Mesendoderm (in vitro differentiated cells): ENCODE data around the gene CCL25.
"Not testable (repeated sequence)": the region's sequence is repeated elsewhere in the genome, so short reads cannot be mapped to it uniquely, and the experiment has no call there.

Experiments used
- DNase-seq: peaks from one replicate; pipeline ENCODE4 v3.0.0; 2013
- H2AK5ac ChIP-seq: 2 replicates; pipeline ENCODE4 v1.6.1; 2013; ENCODE audit warnings: low read length, inconsistent platforms
- H2BK120ac ChIP-seq: 2 replicates; pipeline ENCODE4 v1.6.1; 2013; ENCODE audit warnings: low read depth, mild to moderate bottlenecking, low read length, moderate library complexity, mixed read lengths
- H2BK15ac ChIP-seq: replicated peaks from 2 replicates; pipeline ENCODE4 v1.6.1; 2013; ENCODE audit warnings: low read depth, mild to moderate bottlenecking, moderate library complexity
- H2BK5ac ChIP-seq: 2 replicates; pipeline ENCODE4 v1.6.1; 2013; ENCODE audit warnings: low read length, inconsistent platforms
- H3K18ac ChIP-seq: 2 replicates; pipeline ENCODE4 v1.6.1; 2013; ENCODE audit warnings: mild to moderate bottlenecking, low read length, mixed read lengths
- H3K23ac ChIP-seq: one replicate; pipeline ENCODE4 v1.6.1; 2013; ENCODE audit warnings: low read length
- H3K27ac ChIP-seq: 2 replicates; pipeline ENCODE4 v1.5.1; 2013; ENCODE audit warnings: low read depth, mild to moderate bottlenecking, inconsistent platforms, low read length, moderate library complexity
- H3K27me3 ChIP-seq: 2 replicates; pipeline ENCODE4 v1.6.1; 2013; ENCODE audit warnings: low read length, control low read depth, mild to moderate bottlenecking, inconsistent platforms; ENCODE audit not compliant: insufficient read depth, poor library complexity
- H3K36me3 ChIP-seq: 2 replicates; pipeline ENCODE4 v1.6.1; 2013; ENCODE audit warnings: low read length, inconsistent platforms; ENCODE audit not compliant: control insufficient read depth, insufficient read depth
- H3K4ac ChIP-seq: one replicate; pipeline ENCODE4 v1.6.1; 2013; ENCODE audit warnings: low read depth, mild to moderate bottlenecking, low read length, moderate library complexity
- H3K4me1 ChIP-seq: 2 replicates; pipeline ENCODE4 v1.6.1; 2013; ENCODE audit warnings: low read depth, low read length, inconsistent platforms; ENCODE audit not compliant: control insufficient read depth
- H3K4me2 ChIP-seq: 2 replicates; pipeline ENCODE4 v1.6.1; 2013; ENCODE audit warnings: low read length
- H3K4me3 ChIP-seq: 2 replicates; pipeline ENCODE4 v1.5.1; 2013; ENCODE audit warnings: mild to moderate bottlenecking, low read length
- H3K56ac ChIP-seq: one replicate; pipeline ENCODE4 v1.6.1; 2013; ENCODE audit warnings: low read length
- H3K79me1 ChIP-seq: 2 replicates; pipeline ENCODE4 v1.6.1; 2013; ENCODE audit warnings: low read length, inconsistent platforms
- H3K79me2 ChIP-seq: 2 replicates; pipeline ENCODE4 v1.6.1; 2013; ENCODE audit warnings: mild to moderate bottlenecking, low read length; ENCODE audit not compliant: control insufficient read depth, insufficient read depth
- H3K9ac ChIP-seq: 2 replicates; pipeline ENCODE4 v1.6.1; 2013; ENCODE audit warnings: low read length, inconsistent platforms
- H4K5ac ChIP-seq: one replicate; pipeline ENCODE4 v1.6.1; 2013; ENCODE audit warnings: low read length
- H4K8ac ChIP-seq: one replicate; pipeline ENCODE4 v1.6.1; 2013; ENCODE audit warnings: low read depth, mild to moderate bottlenecking, control low read depth, low read length, moderate library complexity
- WGBS: extraction: QIAGEN DNeasy Blood & Tissue Kit; methylation state at CpG from one replicate; pipeline ENCODE4 v1.1.7; 2013; ENCODE audit warnings: low lambda C conversion rate, missing lambda C conversion rate; ENCODE audit not compliant: insufficient coverage; ENCODE audit errors: extremely low coverage; 5-methylcytosine and 5-hydroxymethylcytosine counted together

CCL25 gene

GRCh38 chr19:8020681-8021080, 31.9 kb upstream of the CCL25 start:
- no peaks in the 10 kb centered on the region for H3K79me2 ChIP-seq
- no peak overlapping the region for H3K4ac ChIP-seq
- H3K4me2 ChIP-seq = no peak overlapping the region
- no peaks in the 10 kb centered on the region for H3K27me3 ChIP-seq
- H2BK120ac ChIP-seq = no peak overlapping the region
- H4K8ac ChIP-seq = no peak overlapping the region
- H2BK5ac ChIP-seq = no peak overlapping the region
- H3K9ac ChIP-seq = no peak overlapping the region
- H3K23ac ChIP-seq = no peak overlapping the region
- H3K56ac ChIP-seq = no peak overlapping the region
- peaks cover 2% of the 10 kb centered on the region for H3K4me1 ChIP-seq
- H3K27ac ChIP-seq = no peak overlapping the region
- no peak overlapping the region for H3K4me3 ChIP-seq
- no CpG with 5 or more reads among the region's 9 CpGs for WGBS
- no peaks in the 10 kb centered on the region for H3K79me1 ChIP-seq
- no peak overlapping the region for H3K18ac ChIP-seq
- H2BK15ac ChIP-seq = no peak overlapping the region
- no peak overlapping the region for H2AK5ac ChIP-seq
- no peaks in the 10 kb centered on the region for H3K36me3 ChIP-seq
- H4K5ac ChIP-seq = no peak overlapping the region
- no peak for DNase-seq

GRCh38 chr19:8021374-8021773, 31.2 kb upstream of the CCL25 start:
- H3K4me3 ChIP-seq = no peak overlapping the region
- no peak overlapping the region for H3K18ac ChIP-seq
- no peak overlapping the region for H2BK15ac ChIP-seq
- no peak overlapping the region for H3K23ac ChIP-seq
- peaks cover 2% of the 10 kb centered on the region for H3K4me1 ChIP-seq
- no peaks in the 10 kb centered on the region for H3K79me1 ChIP-seq
- no peaks in the 10 kb centered on the region for H3K36me3 ChIP-seq
- H3K79me2 ChIP-seq = no peaks in the 10 kb centered on the region
- no peak overlapping the region for H3K4me2 ChIP-seq
- no peak overlapping the region for H3K4ac ChIP-seq
- no peak overlapping the region for H2BK5ac ChIP-seq
- no peak overlapping the region for H2AK5ac ChIP-seq
- no peak overlapping the region for H3K56ac ChIP-seq
- DNase-seq = no peak
- H3K27me3 ChIP-seq = no peaks in the 10 kb centered on the region
- no peak overlapping the region for H3K27ac ChIP-seq
- no peak overlapping the region for H4K5ac ChIP-seq
- no peak overlapping the region for H4K8ac ChIP-seq
- H2BK120ac ChIP-seq = no peak overlapping the region
- H3K9ac ChIP-seq = no peak overlapping the region
- no CpG with 5 or more reads among the region's 8 CpGs for WGBS

- WGBS = no CpG with 5 or more reads among the region's 13 CpGs
- H3K79me2 ChIP-seq = no peaks in the 10 kb centered on the region
- no peak for DNase-seq
- H3K18ac ChIP-seq = no peak overlapping the region
- H3K27ac ChIP-seq = no peak overlapping the region
- no peak overlapping the region for H2BK120ac ChIP-seq
- no peak overlapping the region for H3K4me3 ChIP-seq
- H2AK5ac ChIP-seq = no peak overlapping the region
- no peak overlapping the region for H4K8ac ChIP-seq
- no peaks in the 10 kb centered on the region for H3K79me1 ChIP-seq
- no peaks in the 10 kb centered on the region for H3K36me3 ChIP-seq
- no peak overlapping the region for H3K4me2 ChIP-seq
- H3K23ac ChIP-seq = no peak overlapping the region
- H3K27me3 ChIP-seq = no peaks in the 10 kb centered on the region
- no peak overlapping the region for H3K56ac ChIP-seq
- H4K5ac ChIP-seq = no peak overlapping the region
- H3K9ac ChIP-seq = no peak overlapping the region
- no peak overlapping the region for H2BK5ac ChIP-seq
- H2BK15ac ChIP-seq = no peak overlapping the region
- H3K4ac ChIP-seq = no peak overlapping the region
- peaks cover 2% of the 10 kb centered on the region for H3K4me1 ChIP-seq
Measured at GRCh38 chr19:8022275-8022674, 30.3 kb upstream of the CCL25 start.

GRCh38 chr19:8023371-8023770, 29.2 kb upstream of the CCL25 start:
- no peak for DNase-seq
- no peak overlapping the region for H3K9ac ChIP-seq
- H2BK120ac ChIP-seq = no peak overlapping the region
- H3K79me2 ChIP-seq = no peaks in the 10 kb centered on the region
- H4K8ac ChIP-seq = no peak overlapping the region
- no peaks in the 10 kb centered on the region for H3K79me1 ChIP-seq
- H3K23ac ChIP-seq = no peak overlapping the region
- no peak overlapping the region for H4K5ac ChIP-seq
- H3K36me3 ChIP-seq = no peaks in the 10 kb centered on the region
- no peak overlapping the region for H3K4me2 ChIP-seq
- H2BK5ac ChIP-seq = no peak overlapping the region
- H3K4ac ChIP-seq = no peak overlapping the region
- H2BK15ac ChIP-seq = no peak overlapping the region
- no peak overlapping the region for H3K4me3 ChIP-seq
- no peaks in the 10 kb centered on the region for H3K27me3 ChIP-seq
- no peak overlapping the region for H3K27ac ChIP-seq
- no CpG with 5 or more reads among the region's 5 CpGs for WGBS
- no peak overlapping the region for H2AK5ac ChIP-seq
- peaks cover 2% of the 10 kb centered on the region for H3K4me1 ChIP-seq
- H3K56ac ChIP-seq = no peak overlapping the region
- no peak overlapping the region for H3K18ac ChIP-seq

GRCh38 chr19:8024256-8024655, 28.3 kb upstream of the CCL25 start:
- H3K79me2 ChIP-seq, H2BK15ac ChIP-seq, H3K27me3 ChIP-seq, H4K5ac ChIP-seq, H3K36me3 ChIP-seq, H3K4me1 ChIP-seq, H2AK5ac ChIP-seq, H2BK5ac ChIP-seq, H2BK120ac ChIP-seq, H4K8ac ChIP-seq, H3K4me2 ChIP-seq, H3K18ac ChIP-seq, H3K27ac ChIP-seq, H3K79me1 ChIP-seq, H3K4ac ChIP-seq, H3K9ac ChIP-seq, H3K4me3 ChIP-seq, DNase-seq, H3K23ac ChIP-seq, H3K56ac ChIP-seq: not testable (repeated sequence)
- WGBS = no CpG with 5 or more reads among the region's 3 CpGs

GRCh38 chr19:8025316-8025715, 27.2 kb upstream of the CCL25 start:
- Histone ChIP-seq H3K4me3 (no peak overlapping the region), H3K4ac (no peak overlapping the region), H2BK15ac (no peak overlapping the region), H3K27me3 (no peaks in the 10 kb centered on the region), H3K4me2 (no peak overlapping the region), H2AK5ac (no peak overlapping the region), H3K36me3 (no peaks in the 10 kb centered on the region), H3K23ac (no peak overlapping the region), H2BK120ac (no peak overlapping the region), H3K27ac (no peak overlapping the region), H3K79me2 (no peaks in the 10 kb centered on the region), H4K8ac (no peak overlapping the region), H3K79me1 (no peaks in the 10 kb centered on the region), H3K4me1 (peaks cover 2% of the 10 kb centered on the region), H3K18ac (no peak overlapping the region), H4K5ac (no peak overlapping the region), H3K9ac (no peak overlapping the region), H2BK5ac (no peak overlapping the region), H3K56ac (no peak overlapping the region)
- DNase-seq = peak; percentile 66
- no CpG with 5 or more reads among the region's 5 CpGs for WGBS
